Loucy (cell line): ENCODE measurements around the gene SKOR1.
A peak's percentile ranks its signal among the peaks of the same experiment; 100 is the strongest.

Source experiments
- H2AFZ ChIP-seq: fragments of 200-600 bp; sonication (generic); 2 replicates; pipeline ENCODE4 v1.6.0; 2016; ENCODE audit warnings: antibody characterized with exemption, mild to moderate bottlenecking, low read length, moderate library complexity
- H3F3A ChIP-seq: fragments of 200-600 bp; 2 replicates; pipeline ENCODE4 v1.6.0; 2016; ENCODE audit warnings: antibody characterized with exemption, low read depth, mild to moderate bottlenecking
- H3K27me3 ChIP-seq: fragments of 200-600 bp; sonication (generic); 2 replicates; pipeline ENCODE4 v1.6.1; 2014; ENCODE audit warnings: low read length, mild to moderate bottlenecking; ENCODE audit not compliant: insufficient read depth, poor library complexity, severe bottlenecking
- H3K36me3 ChIP-seq: fragments of 200-600 bp; sonication (generic); 2 replicates; pipeline ENCODE4 v1.6.1; 2016; ENCODE audit warnings: low read length; ENCODE audit not compliant: insufficient read depth
- H3K4me1 ChIP-seq: fragments of 200-600 bp; sonication (generic); 2 replicates; pipeline ENCODE4 v1.5.1; 2014; ENCODE audit warnings: low read length, mild to moderate bottlenecking; ENCODE audit not compliant: insufficient read depth, poor library complexity, severe bottlenecking
- H3K4me2 ChIP-seq: fragments of 200-600 bp; sonication (generic); 2 replicates; pipeline ENCODE4 v1.6.0; 2014; ENCODE audit warnings: antibody characterized with exemption, low read length, low read depth, mild to moderate bottlenecking; ENCODE audit not compliant: poor library complexity, severe bottlenecking
- H3K4me3 ChIP-seq: fragments of 200-600 bp; sonication (generic); 2 replicates; pipeline ENCODE4 v1.5.1; 2014; ENCODE audit warnings: low read length, mild to moderate bottlenecking, mixed read lengths; ENCODE audit not compliant: poor library complexity, severe bottlenecking
- H3K79me2 ChIP-seq: fragments of 200-600 bp; sonication (generic); 2 replicates; pipeline ENCODE4 v1.6.1; 2014; ENCODE audit warnings: low read length; ENCODE audit not compliant: insufficient read depth
- H3K9ac ChIP-seq: fragments of 200-600 bp; sonication (generic); 2 replicates; pipeline ENCODE4 v1.6.0; 2014; ENCODE audit warnings: mild to moderate bottlenecking, low read depth, low read length, moderate library complexity; ENCODE audit not compliant: poor library complexity, severe bottlenecking
- H3K9me2 ChIP-seq: fragments of 200-600 bp; sonication (generic); replicated peaks from 2 replicates; pipeline ENCODE4 v1.6.1; 2016; ENCODE audit warnings: low read depth, low read length, mixed read lengths
- H3K9me3 ChIP-seq: fragments of 200-600 bp; sonication (generic); 2 replicates; pipeline ENCODE4 v1.6.1; 2014; ENCODE audit warnings: mild to moderate bottlenecking, antibody characterized with exemption, low read length, low read depth; ENCODE audit not compliant: insufficient read depth
- H4K20me1 ChIP-seq: fragments of 200-600 bp; sonication (generic); 2 replicates; pipeline ENCODE4 v1.6.0; 2014; ENCODE audit warnings: antibody characterized with exemption, low read length, mild to moderate bottlenecking; ENCODE audit not compliant: insufficient read depth, poor library complexity, severe bottlenecking
- CTCF ChIP-seq: fragments of 200-600 bp; sonication (generic); conservative IDR thresholded peaks from 2 replicates; pipeline ENCODE4 v1.5.1; 2014; ENCODE audit warnings: mild to moderate bottlenecking, antibody characterized with exemption, low read length
- EZH2phosphoT487 ChIP-seq: fragments of 200-600 bp; IDR thresholded peaks from 2 replicates; pipeline ENCODE4 v1.6.1; 2018; ENCODE audit warnings: antibody characterized with exemption, mild to moderate bottlenecking, moderate library complexity, borderline replicate concordance

The SKOR1 gene

GRCh38 chr15:67784856-67785430 is 40.4 kb upstream of the SKOR1 start:
- Histone ChIP-seq H3K27me3 (no peaks in the 10 kb centered on the region), H3K4me3 (peak overlapping the region; percentile 18), H3K4me1 (peaks cover 78% of the 10 kb centered on the region), H3K9me3 (no peaks in the 10 kb centered on the region), H3K4me2 (peak overlapping the region; percentile 77), H3K79me2 (peaks cover 30% of the 10 kb centered on the region), H2AFZ (no peak overlapping the region), H3K9me2 (no peaks in the 10 kb centered on the region), H4K20me1 (no peaks in the 10 kb centered on the region), H3K36me3 (no peaks in the 10 kb centered on the region), H3F3A (peaks cover 10% of the 10 kb centered on the region), H3K9ac (peak overlapping the region; percentile 63)
- no peak for TF ChIP-seq CTCF
- TF ChIP-seq EZH2phosphoT487, result no peak

- Histone ChIP-seq H3K9ac (peak overlapping the region; percentile 63), H3K4me1 (peaks cover 74% of the 10 kb centered on the region), H3K27me3 (no peaks in the 10 kb centered on the region), H4K20me1 (no peaks in the 10 kb centered on the region), H3F3A (peaks cover 10% of the 10 kb centered on the region), H3K9me2 (no peaks in the 10 kb centered on the region), H3K4me3 (no peak overlapping the region), H2AFZ (no peak overlapping the region), H3K79me2 (peaks cover 25% of the 10 kb centered on the region), H3K36me3 (no peaks in the 10 kb centered on the region), H3K9me3 (no peaks in the 10 kb centered on the region), H3K4me2 (peak overlapping the region; percentile 77)
- no peak for TF ChIP-seq EZH2phosphoT487
- TF ChIP-seq CTCF, result no peak
Observed at GRCh38 chr15:67785431-67785830, 39.9 kb upstream of the SKOR1 start.

GRCh38 chr15:67786646-67787045 is 38.7 kb upstream of the SKOR1 start:
- H3K4me1 ChIP-seq, result peaks cover 61% of the 10 kb centered on the region
- H4K20me1 ChIP-seq, result no peaks in the 10 kb centered on the region
- H3K79me2 ChIP-seq, result peaks cover 13% of the 10 kb centered on the region; the same call in 1 of the 2 replicates
- no peak overlapping the region for H3K9ac ChIP-seq
- no peaks in the 10 kb centered on the region for H3K36me3 ChIP-seq
- no peak overlapping the region for H2AFZ ChIP-seq
- no peak overlapping the region for H3K4me2 ChIP-seq
- TF ChIP-seq EZH2phosphoT487 (no peak), CTCF (no peak)
- H3K27me3 ChIP-seq, result no peaks in the 10 kb centered on the region
- H3F3A ChIP-seq, result peaks cover 10% of the 10 kb centered on the region
- no peaks in the 10 kb centered on the region for H3K9me2 ChIP-seq
- H3K9me3 ChIP-seq, result no peaks in the 10 kb centered on the region
- H3K4me3 ChIP-seq, result no peak overlapping the region
